HG02623 (cell line): ENCODE measurements around the gene LRRC38.

ENCODE experiments used
- ATAC-seq: cut with Tn5 transposase; IDR thresholded peaks from one replicate; pipeline ENCODE4 v1.9.1; 2021; ENCODE audit warnings: moderate library complexity; ENCODE audit not compliant: unreplicated experiment

LRRC38 gene

DNA sequence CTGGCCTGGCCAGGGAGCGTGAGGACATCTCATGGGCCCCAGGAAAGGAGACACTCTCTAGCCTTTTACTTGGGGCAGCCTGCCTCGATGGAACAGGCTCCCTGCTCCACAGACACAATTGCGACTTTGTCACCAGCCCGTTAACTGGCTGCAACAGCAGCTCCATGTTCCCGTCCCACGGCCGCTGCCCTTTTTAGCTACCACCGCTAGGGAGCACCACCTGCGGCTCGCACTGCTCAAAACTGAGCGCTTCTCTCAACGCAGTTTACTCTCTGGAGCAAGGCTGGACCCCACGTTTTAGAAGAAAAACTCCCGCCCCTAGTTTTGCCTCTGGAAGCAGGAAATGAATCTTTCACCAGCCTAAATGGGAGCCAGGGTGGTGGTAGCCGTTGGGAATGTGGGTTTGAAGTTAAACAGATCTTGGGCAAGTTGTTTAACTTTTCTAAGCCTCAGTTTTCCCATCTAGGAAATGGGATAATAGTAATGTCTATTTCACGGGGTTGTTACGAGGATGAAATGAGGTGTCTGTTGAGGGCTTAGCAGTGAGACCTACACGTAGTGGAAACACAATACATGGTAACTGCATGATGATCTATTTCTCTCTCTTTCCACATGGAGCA, 3.5 kb upstream of the LRRC38 start:
- no peak for ATAC-seq

DNA sequence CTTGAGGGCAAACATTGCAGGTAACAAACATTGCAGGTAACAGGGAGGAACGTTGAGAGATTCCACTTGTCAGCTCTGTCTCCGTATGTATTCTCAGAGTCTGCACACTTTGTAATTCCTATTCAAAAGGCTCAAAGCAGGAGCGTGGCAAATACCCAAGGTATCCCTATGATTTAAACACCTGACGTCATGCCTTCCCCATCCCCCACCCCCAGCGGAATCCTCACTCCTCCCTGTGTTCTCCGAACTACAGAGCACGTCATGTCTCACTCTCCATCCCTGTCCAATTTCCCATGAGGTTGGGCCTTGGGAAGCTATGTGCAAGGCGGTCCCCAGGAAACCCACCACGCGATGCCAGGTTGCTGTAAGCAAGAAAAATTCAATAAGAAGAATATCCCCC, 2.8 kb upstream of the LRRC38 start:
- ATAC-seq, result no peak

DNA sequence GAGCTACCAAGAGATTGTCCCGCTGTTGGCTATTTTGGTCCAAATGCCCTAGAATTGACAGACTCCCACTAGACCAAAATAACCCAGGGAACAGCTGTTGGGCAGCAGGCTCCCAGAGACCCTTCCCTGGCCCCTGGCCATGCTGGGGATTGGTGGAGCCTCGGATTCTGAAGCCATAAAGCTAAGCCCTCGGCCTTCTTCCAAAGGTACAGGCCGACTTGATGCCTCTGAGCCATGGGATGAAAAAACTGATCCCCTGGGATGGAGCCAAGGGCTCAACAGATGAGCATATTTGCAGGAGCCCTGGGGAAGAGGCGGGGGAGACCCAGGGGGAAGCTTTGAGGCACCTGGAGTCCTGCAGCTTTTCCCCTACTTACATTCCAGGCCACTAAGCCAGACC, 1.0 kb upstream of the LRRC38 start:
- ATAC-seq, result no peak

DNA sequence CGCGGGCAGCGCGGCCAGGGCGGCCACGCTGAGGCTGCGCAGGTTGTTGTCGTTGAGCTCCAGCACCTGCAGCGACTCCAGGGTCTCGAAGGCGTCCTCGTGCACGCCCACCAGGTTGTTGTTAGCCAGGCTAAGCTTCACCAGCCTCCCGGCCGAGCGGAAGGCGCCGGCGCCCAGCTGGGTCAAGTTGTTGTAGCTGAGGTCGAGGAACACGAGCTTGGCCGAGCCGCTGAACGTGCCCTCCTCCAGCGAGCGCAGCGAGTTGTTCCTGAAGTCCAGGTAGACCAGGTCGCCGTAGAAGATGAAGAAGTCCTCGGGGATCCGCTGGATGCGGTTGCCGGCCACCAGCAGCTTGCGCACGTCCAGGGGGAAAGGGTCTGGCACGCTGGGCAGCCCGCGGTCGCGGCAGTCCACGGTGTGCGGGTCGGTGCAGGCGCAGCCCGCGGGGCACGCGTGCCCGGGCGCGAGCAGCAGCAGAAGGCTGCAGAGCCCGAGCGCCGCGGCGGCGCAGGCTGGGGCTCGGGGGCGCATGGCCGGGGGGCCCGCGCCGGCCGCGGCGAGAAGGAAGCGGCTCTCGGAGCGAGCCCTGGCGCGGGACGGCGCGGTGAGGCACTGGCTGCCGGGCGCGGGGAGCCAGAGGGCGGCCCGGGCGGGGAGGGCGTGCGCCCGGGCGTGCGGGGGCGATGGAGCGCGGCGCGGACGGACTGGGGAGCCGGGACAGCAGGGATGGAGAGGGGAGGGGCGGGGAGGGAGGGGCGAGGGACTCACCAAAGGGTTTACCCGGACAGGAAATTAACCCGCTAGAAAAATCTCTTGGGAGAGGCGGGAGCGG, 524 bp downstream of the LRRC38 start:
- no peak for ATAC-seq

DNA sequence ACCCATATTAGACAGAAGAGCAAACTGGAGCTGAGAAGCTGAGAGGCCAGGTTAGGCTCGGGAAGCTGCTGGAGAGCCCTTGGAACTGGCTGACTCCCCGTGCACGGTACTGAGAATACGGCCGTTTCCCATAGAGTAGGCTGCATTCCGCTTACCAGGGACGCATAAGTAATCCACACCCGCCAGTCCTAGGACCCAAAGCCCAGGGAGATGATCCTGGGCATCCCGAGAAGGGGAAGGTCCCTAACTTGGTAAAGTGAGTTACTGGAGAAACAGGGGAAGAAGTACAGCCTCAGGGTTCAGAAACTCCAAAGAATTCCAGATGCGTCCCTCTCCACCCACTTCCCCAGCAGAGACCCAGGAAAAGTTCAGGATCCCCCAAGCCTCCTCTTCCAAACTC, 1.3 kb downstream of the LRRC38 start:
- no peak for ATAC-seq

DNA sequence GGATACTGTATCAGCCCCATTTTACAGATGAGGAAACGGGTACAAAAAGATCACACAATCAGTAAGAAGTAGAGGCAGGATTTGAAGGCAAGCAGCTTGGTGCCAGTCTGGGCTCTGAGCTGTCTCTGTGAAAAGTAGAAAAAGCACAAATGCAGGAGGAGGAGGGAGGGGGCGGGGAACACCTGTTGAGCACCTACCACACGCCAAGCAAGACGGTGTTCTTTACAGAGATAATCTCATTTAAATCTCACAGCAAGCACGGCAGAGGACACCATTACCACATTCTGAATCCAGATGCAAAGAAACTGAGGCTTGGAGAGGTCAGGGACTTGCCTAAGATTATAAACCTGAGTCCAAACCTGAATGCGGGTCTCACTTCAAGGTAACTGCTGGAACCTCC, 3.3 kb downstream of the LRRC38 start:
- ATAC-seq, result no peak

DNA sequence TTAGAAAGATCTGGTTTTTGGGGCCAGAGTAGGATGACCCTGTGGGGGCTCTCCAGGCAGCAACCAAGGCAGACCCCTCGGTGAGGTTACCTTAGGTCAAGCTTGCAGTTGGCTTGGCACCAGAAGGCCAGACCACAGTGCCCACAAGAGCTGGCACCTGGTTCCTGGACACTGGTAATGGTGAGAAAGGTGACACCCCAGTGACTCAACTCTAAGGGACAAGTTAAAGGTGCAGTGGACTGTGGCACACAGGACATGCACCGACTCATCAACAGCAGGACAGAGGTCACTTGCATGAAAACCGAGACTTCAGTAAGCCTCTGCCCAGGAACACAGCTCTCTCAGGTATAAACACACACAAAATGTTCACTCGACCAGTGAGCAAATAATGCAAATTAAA, 6.7 kb downstream of the LRRC38 start:
- no peak for ATAC-seq

DNA sequence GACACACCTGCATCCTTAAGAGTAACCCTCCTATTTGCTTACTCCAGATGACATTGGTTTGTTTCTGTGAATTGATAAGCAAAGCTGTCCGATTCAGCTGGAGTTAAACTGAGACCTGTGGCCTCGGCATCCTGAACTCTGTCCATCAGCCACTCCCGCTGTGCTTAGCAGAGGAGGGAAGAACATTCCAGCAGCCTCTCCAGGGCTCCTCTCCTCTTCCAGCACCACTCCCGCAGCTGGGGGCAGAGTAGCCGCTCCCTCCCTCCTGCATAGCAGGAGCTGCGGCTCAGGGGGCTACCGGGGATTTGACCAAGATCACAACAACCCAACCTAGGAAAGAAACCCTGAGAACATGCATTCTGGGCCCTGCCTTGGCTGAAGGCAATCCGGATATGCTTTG, 8.8 kb downstream of the LRRC38 start:
- no peak for ATAC-seq

DNA sequence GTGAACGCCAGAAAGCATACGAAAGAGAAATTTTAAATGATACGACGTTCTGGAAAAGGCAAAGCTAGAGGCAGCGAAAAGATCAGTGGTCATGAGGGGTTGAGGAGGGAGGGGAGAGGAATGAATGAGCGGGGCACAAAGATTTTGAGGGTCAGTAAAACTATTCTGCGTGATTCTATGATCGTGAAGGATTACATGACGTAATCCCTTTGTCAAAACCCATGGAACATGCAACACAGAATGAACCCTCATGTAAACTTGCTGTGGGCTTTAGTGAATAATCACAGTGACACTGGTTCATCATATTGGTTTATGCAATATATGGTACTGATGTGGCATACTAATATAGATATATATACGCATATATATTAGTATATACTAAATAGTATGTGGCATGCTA, 13.0 kb downstream of the LRRC38 start:
- no peak for ATAC-seq

DNA sequence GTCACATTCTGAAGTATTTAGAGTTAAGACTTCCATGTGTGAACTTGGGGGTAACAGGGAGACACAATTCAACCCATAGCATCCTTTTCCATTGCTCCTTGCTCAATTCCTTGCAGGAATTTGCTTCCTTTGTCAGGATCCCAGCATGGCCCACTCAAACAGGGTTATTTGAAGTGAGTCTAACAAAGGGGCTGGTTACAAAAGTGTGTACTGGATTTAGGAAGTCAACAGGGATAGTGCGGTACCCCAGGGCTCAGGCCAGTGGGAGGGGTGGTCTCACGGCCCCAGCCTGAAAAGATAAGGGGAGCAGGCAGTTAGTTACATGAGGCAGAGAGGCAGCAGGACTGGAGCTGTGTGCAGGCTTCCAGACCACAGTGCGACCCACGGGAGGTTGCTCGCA, 14.4 kb downstream of the LRRC38 start:
- no peak for ATAC-seq

DNA sequence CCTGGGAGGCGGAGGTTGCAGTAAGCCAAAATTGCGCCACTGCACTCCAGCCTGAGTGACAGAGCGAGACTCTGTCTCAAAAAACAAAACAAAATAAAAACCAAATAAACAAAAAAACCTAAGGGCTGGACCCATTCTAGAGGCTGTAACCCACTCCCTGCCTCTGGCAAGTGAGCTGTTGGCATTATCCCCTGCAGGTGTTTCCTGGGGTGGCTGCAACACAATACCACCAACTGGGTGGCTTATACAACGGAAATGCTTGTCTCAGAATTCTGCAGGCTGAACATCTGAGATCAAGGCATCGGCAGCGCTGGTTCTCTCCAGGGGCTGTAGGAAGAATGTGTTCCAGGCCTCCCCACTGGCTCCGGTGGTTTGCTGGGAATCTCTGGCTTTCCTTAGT, 15.2 kb downstream of the LRRC38 start:
- no peak for ATAC-seq

DNA sequence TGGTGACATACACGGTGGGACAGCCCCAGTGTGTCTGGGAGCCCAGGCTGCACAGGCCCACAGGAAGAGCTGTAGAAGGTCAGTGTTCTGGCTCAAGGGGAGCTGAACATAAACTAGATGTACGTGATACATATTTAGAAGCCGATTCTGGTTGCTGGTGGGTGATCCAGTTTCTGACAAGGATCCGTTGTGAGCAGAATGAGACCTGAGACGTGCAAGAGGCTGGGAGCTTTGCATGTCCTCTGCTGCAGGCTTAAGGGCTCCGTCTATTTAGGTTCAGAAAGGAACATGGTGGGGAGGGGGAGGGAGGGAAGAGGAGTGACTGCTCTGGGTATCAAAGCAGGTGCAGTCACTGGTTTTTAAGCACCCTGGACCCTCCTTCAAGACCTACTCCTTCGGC, 18.6 kb downstream of the LRRC38 start:
- no peak for ATAC-seq

DNA sequence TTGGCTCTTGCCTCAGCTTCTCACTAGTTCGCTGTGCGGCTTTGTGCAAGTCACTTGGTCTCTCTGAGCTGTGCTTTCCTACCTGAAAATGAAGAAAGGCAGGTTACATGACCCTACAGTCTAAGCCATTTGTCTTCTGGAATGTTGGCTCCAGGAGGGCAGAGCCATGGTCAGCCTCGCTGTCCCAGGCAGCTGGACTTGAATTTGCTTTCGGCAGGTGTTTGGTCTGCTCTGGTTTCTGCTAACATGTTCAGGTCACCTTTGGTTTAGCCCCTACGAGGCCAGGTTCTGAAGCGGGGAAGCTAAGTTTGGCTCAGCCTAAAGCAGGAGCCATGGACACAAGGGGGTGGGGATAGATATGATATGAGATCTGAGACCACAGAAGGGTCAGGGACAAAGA, 19.1 kb downstream of the LRRC38 start:
- no peak for ATAC-seq

DNA sequence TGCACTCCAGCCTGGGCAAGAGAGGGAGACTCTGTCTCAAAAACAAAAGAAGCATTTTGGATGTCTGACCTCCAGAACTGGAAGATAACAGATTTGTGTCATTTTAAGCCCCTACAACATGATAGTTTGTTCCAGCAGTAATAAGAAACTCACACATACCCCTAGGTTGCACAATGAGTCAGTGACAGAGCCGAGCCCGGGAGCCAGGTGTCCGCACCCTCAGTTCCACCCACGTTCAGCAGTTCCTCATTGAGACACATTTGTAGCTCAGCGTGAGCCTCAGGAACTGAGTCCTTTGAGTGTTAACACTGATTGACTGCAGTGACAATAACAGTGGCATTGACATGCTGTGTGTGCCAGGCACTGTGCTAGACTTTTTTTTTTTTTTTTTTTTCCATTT, 19.8 kb downstream of the LRRC38 start:
- no peak for ATAC-seq

DNA sequence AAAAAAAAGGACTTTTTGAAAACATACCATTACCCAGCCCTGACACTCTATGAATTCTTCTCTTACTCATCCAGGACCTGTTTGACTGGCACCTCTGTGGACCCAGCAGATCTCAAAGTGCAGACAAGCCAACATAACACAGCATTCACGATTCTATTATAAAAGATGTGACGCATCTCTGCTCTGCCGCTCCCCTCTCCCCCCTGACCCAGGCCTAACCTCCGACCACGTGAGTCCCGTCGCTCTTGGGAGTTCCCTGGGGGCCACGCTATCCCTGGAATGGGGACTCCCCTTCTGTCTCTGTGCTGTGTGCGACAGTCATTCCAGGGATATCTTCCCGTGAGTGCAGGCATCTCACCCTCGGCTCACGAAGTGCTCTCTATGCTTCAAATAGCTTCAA, 21.1 kb downstream of the LRRC38 start:
- ATAC-seq, result no peak

DNA sequence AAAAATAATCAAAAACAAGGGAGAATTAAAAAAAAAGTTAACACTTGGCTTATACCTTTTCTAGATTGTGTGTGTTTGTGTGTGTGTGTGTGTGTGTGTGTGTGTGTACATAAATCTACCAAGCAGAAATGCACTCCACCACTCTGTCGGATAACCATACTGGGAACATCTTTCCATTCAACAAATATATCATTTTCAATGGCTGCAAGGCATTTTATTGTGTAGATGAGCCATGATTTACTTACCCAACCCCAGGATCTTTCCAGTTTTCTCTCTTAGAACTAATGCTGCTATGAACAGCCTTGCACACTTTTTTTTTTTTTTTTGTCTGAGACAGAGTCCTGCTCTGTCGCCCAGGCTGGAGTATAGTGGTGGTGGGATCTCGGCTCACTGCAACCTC, 25.8 kb downstream of the LRRC38 start:
- no peak for ATAC-seq

DNA sequence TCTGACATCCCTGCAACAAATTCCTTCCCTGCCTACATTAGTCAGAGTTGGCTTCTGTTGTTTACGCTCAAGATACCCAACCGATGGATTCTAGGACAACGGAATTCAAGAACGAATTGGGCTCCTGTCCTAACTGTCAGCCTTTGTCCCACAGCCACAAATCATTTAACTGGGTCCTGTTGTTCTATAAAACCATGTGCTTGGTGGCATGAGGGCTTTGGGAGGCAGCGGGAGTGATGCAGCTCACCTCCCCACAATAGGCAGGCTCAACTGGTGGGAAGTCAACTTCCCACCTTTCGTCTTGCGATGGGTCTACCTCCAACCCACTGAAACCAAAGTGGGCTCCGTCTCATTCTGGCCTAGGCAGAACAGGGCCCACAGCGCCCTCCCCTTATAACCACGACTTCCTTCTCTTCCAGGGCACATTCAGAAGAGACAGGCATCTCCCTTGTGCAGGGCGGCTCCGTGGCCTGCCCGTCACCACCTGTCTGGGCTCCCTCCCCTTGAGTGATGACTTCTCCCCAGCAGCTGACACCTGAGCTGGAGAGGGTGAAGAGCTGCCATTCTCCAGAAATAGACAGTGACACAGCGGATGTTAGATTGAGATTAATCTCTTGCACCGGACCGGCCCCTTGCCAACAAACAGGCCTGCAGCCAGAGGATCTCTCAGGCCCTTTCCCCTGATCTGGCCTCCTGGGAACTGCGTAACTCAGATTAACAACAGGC, 26.5 kb downstream of the LRRC38 start:
- ATAC-seq, result no peak

DNA sequence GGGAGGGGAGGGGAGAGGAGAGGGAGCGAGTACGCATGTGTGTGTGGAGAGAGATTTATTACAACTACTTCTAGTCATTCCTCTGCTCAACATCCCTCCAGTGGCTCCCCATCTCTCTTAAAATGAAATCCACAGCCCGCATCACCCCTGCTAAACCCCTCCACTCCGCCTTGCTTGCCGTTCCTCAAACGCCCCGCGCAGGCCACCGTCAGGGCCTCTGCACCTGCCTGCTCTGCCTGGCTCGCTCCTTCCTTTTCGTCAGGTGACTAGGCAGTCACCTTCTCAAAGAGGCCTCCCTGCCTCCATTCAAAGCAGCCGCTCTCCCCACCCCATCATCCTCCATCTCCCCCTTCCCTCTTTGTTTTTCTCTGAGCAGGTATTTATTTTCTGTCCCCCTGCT, 29.9 kb downstream of the LRRC38 start:
- no peak for ATAC-seq

DNA sequence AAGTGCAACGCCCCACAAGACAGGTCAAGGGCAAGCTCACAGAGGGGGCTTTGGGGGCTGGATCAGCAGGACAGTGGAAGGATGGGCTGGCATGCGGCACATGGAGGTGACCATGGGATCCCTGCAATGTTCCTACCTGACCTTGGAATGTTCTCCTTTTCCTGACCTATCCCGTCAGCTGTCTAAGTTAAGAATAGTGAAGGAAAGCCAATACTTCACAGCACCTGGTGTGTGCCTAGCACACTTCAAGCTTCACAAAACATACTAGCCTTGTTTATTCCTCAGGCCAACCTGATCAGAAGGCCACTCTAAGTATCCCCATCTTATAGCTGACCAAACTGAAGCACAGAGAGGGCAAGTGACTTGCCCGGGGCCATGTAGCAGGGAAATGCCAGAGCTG, 31.2 kb downstream of the LRRC38 start:
- ATAC-seq, result no peak

DNA sequence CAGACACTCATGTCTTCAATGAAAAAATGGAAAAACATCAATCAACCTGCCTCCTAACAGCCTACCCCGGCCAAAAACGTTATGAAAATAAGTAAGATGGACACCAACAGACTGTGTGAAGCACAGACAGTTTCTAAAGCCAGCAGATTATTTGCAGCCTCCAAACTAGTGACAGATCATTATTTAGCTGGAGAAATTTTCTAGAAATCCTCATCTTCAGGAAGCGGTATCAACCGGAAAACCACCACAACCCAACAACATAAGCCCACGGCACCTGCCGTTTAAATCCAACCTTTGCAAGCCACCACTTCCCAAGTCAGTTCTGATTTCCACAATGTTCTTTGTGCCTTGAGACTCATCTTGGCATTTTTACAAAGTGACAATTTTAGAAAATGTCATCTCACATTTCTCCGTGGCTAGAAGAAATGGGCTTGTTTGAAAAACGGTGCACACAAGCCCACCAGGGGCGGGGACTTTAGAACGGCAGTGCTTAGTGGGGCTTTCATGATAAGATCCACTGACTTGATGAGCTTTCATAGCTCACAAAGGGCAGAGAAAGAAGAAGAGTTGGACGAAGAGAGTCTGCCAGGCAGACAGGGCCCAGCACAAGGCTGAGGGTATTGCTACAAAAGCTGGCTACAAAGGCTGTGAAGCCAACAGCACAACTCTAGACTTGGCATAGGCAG, 34.5 kb downstream of the LRRC38 start:
- ATAC-seq, result no peak

DNA sequence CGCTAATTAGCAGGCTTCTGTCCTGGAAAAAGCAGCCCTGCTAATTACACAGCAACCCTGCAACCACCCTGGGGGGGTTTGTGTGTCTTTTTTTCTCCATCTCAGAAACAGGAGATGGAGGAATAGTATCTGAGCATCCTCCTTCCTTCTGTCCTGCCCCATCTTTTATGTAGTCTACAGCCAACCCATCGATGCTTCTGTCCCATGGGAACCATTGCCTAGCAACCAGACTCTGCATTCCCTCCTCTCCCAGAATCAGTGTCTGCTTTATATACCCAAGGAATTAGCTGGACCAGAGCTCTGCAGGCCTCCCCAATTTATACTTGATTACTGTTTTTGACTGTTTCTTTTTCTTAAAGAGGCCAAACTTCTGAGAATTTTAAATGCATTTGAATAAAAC, 35.1 kb downstream of the LRRC38 start:
- ATAC-seq, result no peak

DNA sequence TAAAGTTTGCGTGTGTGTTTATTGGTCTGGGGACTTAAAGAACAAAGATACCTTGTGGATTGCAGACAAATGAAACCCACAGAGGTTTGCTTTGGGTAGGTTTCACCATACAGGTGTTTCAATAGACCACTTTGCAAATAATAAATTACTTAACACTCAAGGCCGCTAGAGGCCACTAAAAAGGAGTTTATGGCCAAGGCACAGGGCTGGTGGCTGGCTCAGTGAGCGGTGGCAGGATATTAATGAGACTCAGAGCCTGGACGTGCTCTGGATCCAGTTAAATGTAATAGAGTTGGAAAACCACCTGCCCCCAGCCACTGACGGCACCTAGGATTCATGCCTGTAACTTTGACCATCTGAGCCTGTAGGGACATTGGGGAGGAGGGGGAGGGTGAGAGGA, 44.5 kb downstream of the LRRC38 start:
- no peak for ATAC-seq
